Heart left ventricle (tissue), 16 donors: ENCODE measurements around the gene ZNF578. TPM values are rescaled to one million over a fixed set of nuclear protein-coding genes. Genes with fewer than 3 reads are reported as not detected.
A peak's percentile ranks its signal among the peaks of the same experiment; 100 is the strongest.

Source experiments
- ATAC-seq, 4 donors: fragments of 200-7000 bp; cut with Tn5 transposase; one replicate each; pipeline ENCODE4 v1.9.1; 2020 to 2022; ENCODE audit warnings: moderate library complexity in 4 of 4, mild to moderate bottlenecking in 3 of 4, moderate number of reproducible peaks in 1 of 4
- DNase-seq, 5 donors: peaks; one replicate each; pipeline ENCODE4 v3.0.0-alpha.2; 2020
- H3K27ac ChIP-seq, 12 donors: fragments of 200-600 bp; sonication (generic) in 4 of 12; one replicate each; pipeline versions ENCODE4 v1.5.0 to v1.8.0; 2016 to 2022; ENCODE audit warnings: mild to moderate bottlenecking in 2 of 12
- H3K27me3 ChIP-seq, 9 donors: fragments of 200-600 bp; sonication (generic) in 2 of 9; one replicate each; pipeline versions ENCODE4 v1.5.1 to v1.8.0; 2016 to 2022; ENCODE audit warnings: mild to moderate bottlenecking in 3 of 9
- H3K36me3 ChIP-seq, 9 donors: fragments of 200-600 bp; sonication (generic) in 2 of 9; one replicate each; pipeline versions ENCODE4 v1.5.0 to v1.8.0; 2018 to 2022; ENCODE audit warnings: mild to moderate bottlenecking in 2 of 9
- H3K4me1 ChIP-seq, 12 donors: fragments of 200-600 bp; sonication (generic) in 4 of 12; one replicate each; pipeline versions ENCODE4 v1.5.0 to v1.8.0; 2016 to 2022; ENCODE audit warnings: mild to moderate bottlenecking in 3 of 12
- H3K4me3 ChIP-seq, 12 donors: fragments of 200-600 bp; sonication (generic) in 4 of 12; one replicate each; pipeline versions ENCODE4 v1.5.0 to v1.8.0; 2017 to 2022; ENCODE audit warnings: mild to moderate bottlenecking in 9 of 12, moderate library complexity in 4 of 12
- H3K9me3 ChIP-seq, 12 donors: fragments of 200-600 bp; sonication (generic) in 4 of 12; one replicate each; pipeline versions ENCODE4 v1.5.0 to v1.8.0; 2016 to 2022; ENCODE audit warnings: mild to moderate bottlenecking in 1 of 12
- POLR2A ChIP-seq, 2 donors: fragments of 450-650 bp; IDR thresholded peaks; one replicate each; pipeline ENCODE4 v1.6.1; 2017; ENCODE audit warnings: antibody characterized with exemption in 2 of 2, mild to moderate bottlenecking in 2 of 2, moderate library complexity in 2 of 2
- WGBS, 4 donors: extraction: QIAGEN DNeasy Blood & Tissue Kit in 2 of 4; methylation state at CpG; one replicate each; pipeline versions ENCODE4 v1.1.5 to v1.1.7; 2013 to 2018; 5-methylcytosine and 5-hydroxymethylcytosine counted together
- intact Hi-C, 10 donors: fragments of 100-400 bp; cut with DNase I; formaldehyde crosslinking; loops; one replicate each; pipeline versions ENCODE4 v1.11.1 to v1.14.2; 2022
- polyA plus RNA-seq, 2 donors: library from polyadenylated mRNA; stranded (reverse); fragments of 200-250 nt; gene quantifications; one replicate each; pipeline ENCODE4 v1.2.3, GENCODE V29; 2013
- total RNA-seq, 9 donors: library from RNA; depleted of rRNA in 2 of 9; stranded (reverse); fragments of >200 nt in 2 of 9; fragmentation: NEBNext Ultra II Directional in 3 of 9; extraction: Animal tissue kit (Norgen Biotek cat#: 25700) in 3 of 9; gene quantifications; one replicate each; pipeline versions ENCODE4 v1.1.0 to v1.2.4, GENCODE V29; 2016 to 2023
- TF ChIP-seq, protein P1 (sequence below), 12 donors: fragments of 200-600 bp; sonication (generic) in 4 of 12; IDR thresholded peaks; one replicate each; pipeline versions ENCODE4 v1.5.0 to v1.8.0; 2018 to 2022; ENCODE audit warnings: antibody characterized with exemption in 12 of 12, mild to moderate bottlenecking in 5 of 12
- donor health status: ischemic (EF 13 %, LVEDD 7.1; RV severe dilation, severe dysfunction).
- donor health status: healthy with polysubstance abuse.
- donor health status: DM: no; HTN: yes; CAD: no.
- donor health status: DM: no; HTN: no; CAD: no.
- donor health status: ischemic (EF 25% LVEDD 6.9; RV normal size, moderate dysfunction).
- donor health status: ischemic (EF 25% LVEDD 5.7; RV mildly dilated, moderate dysfunction).
- donor health status: healthy.
- donor health status: DM: yes; HTN: yes; CAD: no.
- donor health status: ischemic (EF 35%, LVEDD 5.7; RV mildly dilated, moderate dysfunction).
- donor health status: nonischemic (EF 11% LVEDD 7.7; RV severe dilation, severe dysfunction).
- donor health status: DM: yes; HTN: yes; CAD: no.
- donor health status: PGD.
- donor health status: ischemic (EF 29% LVEDD 5.4; RV normal size, mild dysfunction).
- donor health status: nonischemic (EF 23%, LVEDD 6.1; RV moderate dilation, normal function).

The ZNF578 gene
- total and polyA plus RNA-seq, 11 donors = 0.64 to 4.7 (median 2.0) TPM

DNA sequence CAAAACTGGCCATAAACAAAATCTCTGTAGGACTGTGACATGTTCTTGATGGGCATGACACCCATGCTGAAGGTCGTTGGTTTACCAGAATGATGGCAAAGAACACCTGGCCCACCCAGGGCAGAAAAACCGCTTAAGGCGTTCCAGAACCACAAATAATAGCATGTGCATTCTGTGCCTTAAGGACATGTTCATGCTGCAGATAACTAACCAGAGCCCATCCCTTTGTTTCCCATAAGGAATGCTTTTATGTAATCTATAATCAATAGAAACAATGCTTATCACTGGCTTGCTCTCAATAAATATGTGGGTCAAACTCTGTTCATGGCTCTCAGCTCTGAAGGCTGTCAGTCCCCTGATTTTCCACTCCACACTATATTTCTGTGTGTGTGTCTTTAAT, 11.2 kb upstream of the ZNF578 start:
- Histone ChIP-seq H3K4me3 (no peak overlapping the region), H3K9me3 (peaks cover 0 to 78% (median 29%) of the 10 kb centered on the region in 12 donors), H3K36me3 (peaks cover 0 to 5% (median 0%) of the 10 kb centered on the region in 9 donors), H3K27ac (no peak overlapping the region), H3K27me3 (no peaks in the 10 kb centered on the region), H3K4me1 (no peaks in the 10 kb centered on the region)
- TF ChIP-seq, protein P1, sequence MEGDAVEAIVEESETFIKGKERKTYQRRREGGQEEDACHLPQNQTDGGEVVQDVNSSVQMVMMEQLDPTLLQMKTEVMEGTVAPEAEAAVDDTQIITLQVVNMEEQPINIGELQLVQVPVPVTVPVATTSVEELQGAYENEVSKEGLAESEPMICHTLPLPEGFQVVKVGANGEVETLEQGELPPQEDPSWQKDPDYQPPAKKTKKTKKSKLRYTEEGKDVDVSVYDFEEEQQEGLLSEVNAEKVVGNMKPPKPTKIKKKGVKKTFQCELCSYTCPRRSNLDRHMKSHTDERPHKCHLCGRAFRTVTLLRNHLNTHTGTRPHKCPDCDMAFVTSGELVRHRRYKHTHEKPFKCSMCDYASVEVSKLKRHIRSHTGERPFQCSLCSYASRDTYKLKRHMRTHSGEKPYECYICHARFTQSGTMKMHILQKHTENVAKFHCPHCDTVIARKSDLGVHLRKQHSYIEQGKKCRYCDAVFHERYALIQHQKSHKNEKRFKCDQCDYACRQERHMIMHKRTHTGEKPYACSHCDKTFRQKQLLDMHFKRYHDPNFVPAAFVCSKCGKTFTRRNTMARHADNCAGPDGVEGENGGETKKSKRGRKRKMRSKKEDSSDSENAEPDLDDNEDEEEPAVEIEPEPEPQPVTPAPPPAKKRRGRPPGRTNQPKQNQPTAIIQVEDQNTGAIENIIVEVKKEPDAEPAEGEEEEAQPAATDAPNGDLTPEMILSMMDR (IDR thresholded peaks at IDR 0.05) = no peak
- no peak for TF ChIP-seq POLR2A (IDR thresholded peaks at IDR 0.05)
- WGBS, 4 donors = 72 to 78% (median 76%) methylated on average over 3 of the region's 3 CpGs
- ATAC-seq (no peak), DNase-seq (no peak)
- intact Hi-C loops = no loop called here

- no peaks in the 10 kb centered on the region for H3K27me3 ChIP-seq
- TF ChIP-seq, protein P1 (IDR thresholded peaks at IDR 0.05) = no peak
- TF ChIP-seq POLR2A (IDR thresholded peaks at IDR 0.05) = no peak
- no peaks in the 10 kb centered on the region for H3K4me1 ChIP-seq
- ATAC-seq (no peak), DNase-seq (no peak)
- no peaks in the 10 kb centered on the region for H3K36me3 ChIP-seq
- intact Hi-C loops = no loop called here
- H3K27ac ChIP-seq = no peak overlapping the region
- no peak overlapping the region for H3K4me3 ChIP-seq
- WGBS, 4 donors = 33 to 41% (median 40%) methylated on average over 2 of the region's 2 CpGs
- peaks cover 0 to 65% (median 34%) of the 10 kb centered on the region in 12 donors for H3K9me3 ChIP-seq
These were observed 8.8 kb upstream of the ZNF578 start for GRCh38 chr19:52444506-52444905.

GRCh38 chr19:52451241-52451640, 2.1 kb upstream of the ZNF578 start:
- WGBS, 4 donors = 26 to 33% (median 29%) methylated on average over 31 to 41 of the region's 41 CpGs

GRCh38 chr19:52464798-52465470, 11.6 kb downstream of the ZNF578 start:
- Histone ChIP-seq H3K9me3 (peaks cover under 1 to 100% (median 98%) of the 10 kb centered on the region in 12 donors), H3K4me1 (no peaks in the 10 kb centered on the region), H3K36me3 (peaks cover 0 to 80% (median 0%) of the 10 kb centered on the region in 9 donors), H3K4me3 (no peak overlapping the region), H3K27ac (no peak overlapping the region), H3K27me3 (no peaks in the 10 kb centered on the region)
- ATAC-seq (no peak), DNase-seq (no peak)
- WGBS, 4 donors = 81 to 91% (median 86%) methylated on average over 11 to 14 of the region's 14 CpGs
- intact Hi-C loops = no loop called here
- TF ChIP-seq, protein P1 (IDR thresholded peaks at IDR 0.05) = no peak
- no peak for TF ChIP-seq POLR2A (IDR thresholded peaks at IDR 0.05)

More at GRCh38 chr19:52451241-52451640, 2.1 kb upstream of the ZNF578 start:
- Histone ChIP-seq H3K27me3 (peaks cover 0 to 6% (median 0%) of the 10 kb centered on the region in 9 donors), H3K36me3 (peaks cover 0 to 10% (median 0%) of the 10 kb centered on the region in 9 donors), H3K27ac (no peak overlapping the region), H3K4me1 (peaks cover 0 to 9% (median 4%) of the 10 kb centered on the region in 12 donors), H3K4me3 (no peak overlapping the region), H3K9me3 (peaks cover 0 to 80% (median 30%) of the 10 kb centered on the region in 12 donors)
- no peak for TF ChIP-seq POLR2A (IDR thresholded peaks at IDR 0.05)
- TF ChIP-seq, protein P1 (IDR thresholded peaks at IDR 0.05) = no peak
- peak in 1 of 4 donors; percentile 38 for ATAC-seq
- no peak for DNase-seq
- intact Hi-C loops = loop anchor here in 3 of 10 donors (5.0 kb wide), 2 partner anchors 54 to 76 kb away; partner anchors contain the start of genes ZNF808 (in 2 of the 3) and ZNF528 (in 1 of the 3)
